Measurements from ENCODE around the gene RNF14.

DNA sequence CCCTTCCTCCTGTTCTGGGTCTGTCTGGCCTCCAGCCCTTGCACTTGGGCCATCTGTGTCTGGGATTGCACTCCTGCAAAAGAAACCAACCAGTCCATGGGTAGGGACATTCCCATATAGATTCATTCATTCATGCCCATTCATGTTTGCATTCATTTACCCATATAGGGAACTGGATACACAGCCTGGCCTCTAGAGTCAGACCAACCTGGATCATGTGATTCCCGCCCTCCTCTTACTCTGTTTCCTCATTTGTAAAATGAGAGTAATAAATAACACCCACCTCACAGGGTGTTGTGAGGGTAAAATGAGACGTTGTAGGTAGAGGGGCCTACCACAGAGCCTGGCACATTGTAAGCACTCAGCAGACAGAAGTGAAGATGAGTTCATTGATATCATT is 19.4 kb upstream of the RNF14 start:
- TF ChIP-seq, protein P1, sequence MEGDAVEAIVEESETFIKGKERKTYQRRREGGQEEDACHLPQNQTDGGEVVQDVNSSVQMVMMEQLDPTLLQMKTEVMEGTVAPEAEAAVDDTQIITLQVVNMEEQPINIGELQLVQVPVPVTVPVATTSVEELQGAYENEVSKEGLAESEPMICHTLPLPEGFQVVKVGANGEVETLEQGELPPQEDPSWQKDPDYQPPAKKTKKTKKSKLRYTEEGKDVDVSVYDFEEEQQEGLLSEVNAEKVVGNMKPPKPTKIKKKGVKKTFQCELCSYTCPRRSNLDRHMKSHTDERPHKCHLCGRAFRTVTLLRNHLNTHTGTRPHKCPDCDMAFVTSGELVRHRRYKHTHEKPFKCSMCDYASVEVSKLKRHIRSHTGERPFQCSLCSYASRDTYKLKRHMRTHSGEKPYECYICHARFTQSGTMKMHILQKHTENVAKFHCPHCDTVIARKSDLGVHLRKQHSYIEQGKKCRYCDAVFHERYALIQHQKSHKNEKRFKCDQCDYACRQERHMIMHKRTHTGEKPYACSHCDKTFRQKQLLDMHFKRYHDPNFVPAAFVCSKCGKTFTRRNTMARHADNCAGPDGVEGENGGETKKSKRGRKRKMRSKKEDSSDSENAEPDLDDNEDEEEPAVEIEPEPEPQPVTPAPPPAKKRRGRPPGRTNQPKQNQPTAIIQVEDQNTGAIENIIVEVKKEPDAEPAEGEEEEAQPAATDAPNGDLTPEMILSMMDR (IDR thresholded peaks at IDR 0.05) = no peak
- TF ChIP-seq POLR2AphosphoS5 (IDR thresholded peaks at IDR 0.05; ENCODE audit: insufficient read depth in 1 of 2, low read depth in 1 of 2) (no peak), POLR2A (IDR thresholded peaks at IDR 0.05) (no peak)
